Measurements from ENCODE around the gene GRAMD4.
A peak's percentile ranks its signal among the peaks of the same experiment; 100 is the strongest.

GRAMD4 gene

DNA sequence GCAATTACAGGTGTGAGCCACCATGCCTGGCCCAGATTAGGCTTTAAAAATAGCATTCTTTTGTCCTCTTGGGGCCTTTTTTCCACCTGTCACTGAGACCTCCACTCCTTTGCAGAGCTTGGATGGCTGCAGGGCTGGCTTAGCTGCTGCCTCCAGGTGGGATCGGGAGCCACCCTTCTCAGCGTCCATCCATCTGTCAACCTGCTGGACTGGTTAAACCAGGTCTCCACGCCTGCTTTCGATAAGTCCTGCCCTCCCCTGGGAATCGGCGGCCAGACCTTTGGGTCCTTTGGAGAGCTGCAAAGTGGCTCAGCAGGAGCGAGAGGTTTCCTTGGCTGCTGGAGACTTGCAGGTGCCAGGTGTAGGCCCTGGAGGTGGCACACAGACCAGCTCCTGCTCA lies 23.4 kb upstream of the GRAMD4 start:
- DNase-seq (ENCODE audit: low read depth) = no peak

DNA sequence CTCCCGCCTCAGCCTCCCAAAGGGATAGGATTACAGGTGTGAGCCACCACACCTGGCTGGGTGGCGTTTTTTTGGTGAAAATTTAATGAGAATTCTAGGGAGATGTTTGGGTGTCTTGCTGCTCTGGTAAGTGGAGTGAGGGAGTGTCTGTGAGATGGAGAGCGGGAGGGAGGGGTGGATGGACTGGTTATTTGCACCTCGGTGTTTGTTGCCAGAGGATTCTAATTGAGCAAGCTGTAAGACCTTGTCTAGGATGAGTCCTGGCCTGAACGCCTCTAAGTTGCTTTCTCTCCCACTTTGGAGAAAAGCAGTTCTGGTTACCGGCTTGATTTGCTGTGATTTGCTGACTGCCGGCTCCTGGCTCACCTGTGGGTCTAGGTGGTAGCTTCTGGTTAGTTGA lies 22.0 kb upstream of the GRAMD4 start:
- no peak for DNase-seq (ENCODE audit: low read depth)

DNA sequence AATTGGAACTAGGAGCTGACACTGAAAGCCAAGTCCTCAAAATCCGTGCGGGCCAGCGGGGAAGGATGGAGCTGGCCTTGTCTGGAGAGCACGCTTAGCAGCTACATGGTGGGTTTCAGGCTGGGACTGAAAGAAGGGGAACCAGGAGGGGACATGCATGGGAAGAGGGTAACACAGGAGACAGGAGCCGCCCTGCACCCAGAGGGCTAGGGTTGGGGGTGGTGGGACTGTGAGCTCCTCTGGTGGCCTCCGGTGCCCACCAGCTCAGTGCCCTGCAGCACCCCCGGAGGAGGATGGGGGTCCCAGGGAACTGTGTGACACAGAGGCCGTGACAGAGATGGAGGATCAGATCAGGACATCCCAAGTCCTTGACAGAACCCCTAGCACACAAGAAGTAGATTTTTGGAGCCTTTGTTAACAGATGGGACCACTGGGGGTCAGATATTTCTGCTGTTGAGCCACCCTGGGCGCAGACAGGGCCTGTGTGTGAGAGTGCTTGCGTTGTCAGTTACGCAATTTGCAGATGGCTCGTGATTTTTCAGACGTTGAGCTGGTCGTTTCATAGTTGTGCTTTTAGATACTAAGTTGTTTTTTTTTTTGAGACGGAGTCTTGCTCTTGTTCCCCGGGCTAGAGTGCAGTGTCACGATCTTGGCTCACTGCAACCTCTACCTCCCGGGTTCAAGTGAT lies 21.3 kb upstream of the GRAMD4 start:
- DNase-seq (ENCODE audit: low read depth) = no peak

DNA sequence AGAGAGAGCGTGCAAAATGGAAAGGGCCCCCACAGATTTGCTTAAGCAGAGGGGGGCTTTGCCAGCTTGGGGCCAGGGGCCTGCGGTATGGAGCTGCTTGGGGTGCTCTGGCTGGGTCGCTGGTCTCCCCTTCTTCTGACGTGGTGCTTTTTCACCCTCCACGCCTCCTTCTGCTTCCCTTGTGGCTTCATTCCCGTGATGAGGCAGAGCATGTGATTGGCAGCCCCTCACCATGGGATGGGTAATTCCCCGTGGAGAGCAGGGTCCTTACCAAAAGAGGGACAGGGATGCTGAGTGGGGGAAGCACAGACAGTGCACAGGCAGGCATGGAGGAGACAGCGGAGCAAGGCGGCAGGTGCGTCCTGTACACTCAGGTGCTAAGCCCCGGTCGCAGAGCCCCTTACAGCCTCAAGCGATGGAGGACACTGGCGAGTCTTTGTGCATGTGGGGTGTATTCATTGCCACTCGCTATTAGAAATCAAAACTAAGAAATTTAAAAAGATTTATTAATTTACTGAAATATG lies 19.9 kb upstream of the GRAMD4 start:
- no peak for DNase-seq (ENCODE audit: low read depth)

DNA sequence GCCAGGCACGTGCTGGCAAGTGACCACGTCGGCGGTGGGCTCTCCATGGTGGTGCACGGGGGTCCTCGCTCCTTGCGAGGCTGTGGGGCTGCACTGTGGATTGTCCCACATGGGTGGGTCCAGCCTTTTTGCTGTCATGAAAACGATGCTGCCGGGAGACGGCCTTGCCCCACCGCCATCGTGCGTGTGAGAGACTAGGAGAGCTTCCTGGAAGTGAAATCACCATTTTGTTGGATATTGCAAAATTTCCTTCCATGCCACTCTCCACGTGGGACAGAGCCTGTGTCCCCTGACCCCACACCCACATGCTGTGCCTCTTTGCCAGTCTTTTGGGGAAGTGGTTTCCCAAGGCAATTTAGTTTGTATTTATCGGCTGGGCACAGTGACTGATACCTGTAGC lies 18.2 kb upstream of the GRAMD4 start:
- DNase-seq (ENCODE audit: low read depth) = no peak

DNA sequence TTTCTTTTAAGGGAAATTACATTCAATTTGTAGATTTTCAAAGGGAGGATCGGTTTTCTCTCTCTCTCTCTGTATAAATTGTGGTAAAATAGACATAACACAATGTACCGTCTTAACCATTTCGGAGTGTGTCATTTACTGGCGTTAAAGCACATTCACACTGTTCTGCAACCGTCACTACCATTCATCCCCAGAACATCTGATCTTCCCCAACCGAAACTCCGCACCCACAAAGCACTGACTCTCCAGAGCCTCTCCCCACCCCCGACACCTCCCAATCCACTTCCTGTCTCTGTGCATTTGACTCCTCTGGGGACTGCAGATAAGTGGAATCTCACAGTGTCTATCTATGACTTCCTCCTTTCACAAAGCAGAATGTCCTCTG lies 15.9 kb upstream of the GRAMD4 start:
- DNase-seq (ENCODE audit: low read depth) = peak; percentile 60

DNA sequence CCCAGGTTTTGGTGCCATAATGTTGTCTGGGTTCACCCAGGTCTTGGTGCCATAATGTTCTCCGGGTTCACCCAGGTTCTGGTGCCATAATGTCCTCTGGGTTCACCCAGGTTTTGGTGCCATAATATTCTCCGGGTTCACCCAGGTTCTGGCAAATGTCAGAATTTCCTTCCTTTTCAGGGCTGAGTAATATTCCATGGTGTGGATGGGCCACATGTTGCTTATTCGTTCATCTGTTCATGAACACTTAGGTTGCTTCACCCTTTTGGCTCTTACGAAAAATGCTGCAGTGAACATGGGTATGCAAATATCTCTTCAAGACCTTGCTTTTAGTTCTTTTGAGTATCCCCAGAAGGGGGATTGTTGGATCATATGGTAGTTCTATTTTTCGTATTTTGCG lies 15.1 kb upstream of the GRAMD4 start:
- DNase-seq (ENCODE audit: low read depth) = no peak

DNA sequence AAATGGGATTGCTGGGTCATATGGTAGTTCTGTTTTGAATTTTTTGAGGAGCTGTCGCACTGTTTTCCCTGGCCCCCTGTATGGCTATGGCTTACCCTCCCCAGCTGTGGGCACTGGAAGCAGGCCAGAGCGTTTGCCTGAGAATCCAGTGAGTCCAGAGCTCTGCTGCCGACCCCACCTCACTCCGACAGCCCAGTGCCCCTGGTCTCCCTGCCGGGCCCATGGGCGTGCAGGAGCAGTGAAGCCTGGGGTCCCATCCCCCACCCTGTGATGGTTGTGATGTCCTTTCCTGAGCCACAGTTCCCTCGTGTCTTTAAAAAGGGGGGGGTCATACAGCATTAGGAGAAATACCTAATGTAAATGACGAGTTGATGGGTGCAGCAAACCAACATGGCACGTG lies 13.3 kb upstream of the GRAMD4 start:
- no peak for DNase-seq (ENCODE audit: low read depth)

DNA sequence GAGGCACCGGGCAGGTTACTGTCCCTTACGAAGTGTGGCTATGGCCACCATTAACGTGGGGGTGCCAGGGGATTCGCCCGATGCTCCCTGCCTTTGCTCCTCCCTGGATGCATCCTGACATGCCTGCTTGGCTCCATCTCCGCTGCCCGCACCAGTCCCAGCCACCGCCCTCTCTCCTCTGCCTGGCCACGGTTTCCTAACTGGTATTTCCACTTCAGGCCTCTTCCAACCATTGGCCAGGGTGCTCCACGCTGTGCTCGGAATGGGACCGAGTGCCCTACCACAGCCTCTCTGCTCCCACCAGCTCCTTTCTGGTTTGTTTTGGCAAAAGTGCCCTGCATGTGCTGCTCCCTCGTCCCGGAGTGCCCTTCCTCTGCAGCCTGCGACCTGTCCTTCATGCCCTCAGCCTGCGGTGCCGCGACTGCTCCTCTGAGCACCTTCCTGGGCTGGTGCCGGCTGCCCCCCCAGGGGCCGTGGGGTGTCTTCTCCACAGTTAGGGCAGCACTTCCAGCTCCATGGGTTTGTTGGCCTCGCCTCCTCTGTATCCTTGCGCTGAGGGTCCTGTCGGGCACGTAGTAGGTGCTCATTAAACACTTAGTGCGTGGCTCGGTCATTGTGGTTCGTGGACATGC lies 12.6 kb upstream of the GRAMD4 start:
- DNase-seq (ENCODE audit: low read depth) = no peak

DNA sequence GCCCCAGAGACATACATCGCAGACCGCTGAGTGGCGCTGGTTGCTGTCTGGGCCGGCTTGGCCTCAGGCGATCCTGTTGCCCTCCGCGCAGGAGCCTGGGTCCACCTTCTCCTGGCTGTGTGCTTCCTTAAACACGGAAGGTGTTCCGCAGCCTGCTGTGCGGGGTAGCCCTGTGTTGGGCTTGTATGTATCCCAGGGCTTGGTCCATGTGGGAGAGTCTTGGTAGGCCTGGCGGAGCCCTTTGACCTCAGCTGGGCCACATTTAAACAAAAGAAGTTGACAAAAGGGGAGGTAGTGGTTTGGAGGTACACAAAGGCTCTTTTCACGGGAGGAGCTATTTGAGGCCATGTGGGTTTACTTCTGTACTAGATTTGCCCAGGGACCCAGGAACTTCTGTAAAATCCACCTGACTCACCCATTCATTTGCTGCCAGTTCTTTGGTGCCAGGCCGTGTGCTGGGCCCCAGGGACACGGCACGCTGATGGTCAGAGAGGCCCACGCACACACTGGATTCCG lies 11.0 kb upstream of the GRAMD4 start:
- DNase-seq (ENCODE audit: low read depth) = no peak

DNA sequence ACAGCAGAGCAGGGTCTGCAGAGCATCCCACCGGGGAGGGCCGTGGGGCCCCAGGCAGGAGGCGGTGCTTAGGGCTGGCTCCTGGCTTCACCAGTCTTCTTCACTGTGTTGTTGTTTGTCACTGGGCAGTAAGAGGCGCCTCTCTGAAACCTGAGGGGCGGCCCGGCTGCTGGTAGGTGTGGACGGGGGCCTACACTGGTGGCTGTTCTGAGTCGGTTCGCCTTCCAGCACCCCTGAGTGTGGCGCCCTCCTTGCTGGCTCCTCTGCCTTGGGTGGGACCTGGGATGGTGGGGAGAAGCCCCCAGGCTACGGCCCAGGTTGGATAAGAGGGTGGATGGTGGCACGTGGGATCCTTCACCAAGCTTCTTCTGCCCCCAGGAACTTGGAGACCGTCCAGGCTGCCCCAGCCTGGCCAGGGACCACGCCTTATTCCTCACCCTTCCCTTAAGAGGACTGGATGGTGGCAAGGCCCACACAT lies 10.4 kb upstream of the GRAMD4 start:
- no peak for DNase-seq (ENCODE audit: low read depth)

DNA sequence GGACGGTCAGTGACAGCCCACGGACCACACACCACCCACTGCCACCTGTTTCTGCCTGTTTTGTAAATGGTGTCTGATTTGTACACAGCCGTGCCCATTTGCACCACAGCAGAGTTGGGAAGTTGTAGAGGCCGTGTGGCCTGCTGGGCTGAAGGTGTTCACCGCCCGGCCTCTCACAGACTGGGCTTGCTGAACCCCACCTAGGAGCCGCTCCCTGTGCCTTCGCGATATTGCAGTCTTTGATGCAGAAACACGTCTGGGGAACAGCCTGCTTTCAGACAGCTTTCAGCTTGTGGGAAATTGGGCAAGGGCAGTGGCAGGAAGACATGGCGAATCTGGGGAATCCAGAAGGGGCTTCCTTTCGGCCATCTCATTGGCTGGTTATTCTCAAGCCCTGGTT lies 9.8 kb upstream of the GRAMD4 start:
- no peak for DNase-seq (ENCODE audit: low read depth)

DNA sequence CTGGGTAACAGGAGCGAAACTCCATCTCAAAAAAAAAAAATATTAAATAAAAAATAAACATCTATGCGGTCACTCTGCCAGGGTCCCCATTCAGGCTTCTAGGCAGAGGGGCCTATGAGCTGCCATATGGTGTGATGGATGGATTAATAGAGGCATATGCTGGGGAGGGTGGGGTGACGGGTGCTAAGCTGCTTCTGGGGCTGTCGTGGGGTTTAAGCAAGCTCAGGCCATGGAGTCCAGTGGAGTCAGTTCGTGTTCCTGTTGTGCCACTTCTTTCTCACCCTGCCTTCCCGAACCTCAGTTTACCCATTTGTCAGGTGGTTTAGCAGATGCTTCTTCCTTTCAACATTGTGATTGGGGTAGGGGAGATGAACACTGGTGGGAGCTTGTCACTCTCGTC lies 9.0 kb upstream of the GRAMD4 start:
- no peak for DNase-seq (ENCODE audit: low read depth)

DNA sequence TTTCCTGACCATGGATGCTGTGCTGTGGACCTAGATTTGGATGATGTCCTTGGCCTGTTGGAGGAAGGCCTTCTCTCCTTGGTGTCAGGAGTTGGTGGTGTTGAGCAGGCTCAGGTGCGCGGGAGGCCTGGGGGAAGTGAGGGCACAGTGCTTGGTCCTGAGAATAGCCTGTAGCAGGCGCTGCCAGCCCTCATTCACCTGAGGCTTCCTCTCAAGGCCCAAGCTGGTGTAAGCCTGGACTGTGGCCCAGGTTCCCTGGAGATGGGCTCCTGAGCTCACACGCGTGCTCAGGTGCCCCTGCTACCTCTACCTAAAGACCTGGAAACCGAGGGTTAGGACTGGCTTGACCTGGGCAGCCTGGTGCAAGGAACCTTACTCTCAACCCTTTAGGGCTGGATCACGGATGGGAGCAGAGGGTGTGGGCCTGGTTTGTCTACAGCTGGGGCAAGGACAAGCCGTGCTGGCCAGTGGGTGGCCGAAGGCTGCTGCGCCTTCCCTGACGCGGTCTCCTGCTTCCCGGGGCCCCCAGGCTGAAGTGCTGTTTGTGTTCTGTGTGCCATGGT lies 7.8 kb upstream of the GRAMD4 start:
- no peak for DNase-seq (ENCODE audit: low read depth)

DNA sequence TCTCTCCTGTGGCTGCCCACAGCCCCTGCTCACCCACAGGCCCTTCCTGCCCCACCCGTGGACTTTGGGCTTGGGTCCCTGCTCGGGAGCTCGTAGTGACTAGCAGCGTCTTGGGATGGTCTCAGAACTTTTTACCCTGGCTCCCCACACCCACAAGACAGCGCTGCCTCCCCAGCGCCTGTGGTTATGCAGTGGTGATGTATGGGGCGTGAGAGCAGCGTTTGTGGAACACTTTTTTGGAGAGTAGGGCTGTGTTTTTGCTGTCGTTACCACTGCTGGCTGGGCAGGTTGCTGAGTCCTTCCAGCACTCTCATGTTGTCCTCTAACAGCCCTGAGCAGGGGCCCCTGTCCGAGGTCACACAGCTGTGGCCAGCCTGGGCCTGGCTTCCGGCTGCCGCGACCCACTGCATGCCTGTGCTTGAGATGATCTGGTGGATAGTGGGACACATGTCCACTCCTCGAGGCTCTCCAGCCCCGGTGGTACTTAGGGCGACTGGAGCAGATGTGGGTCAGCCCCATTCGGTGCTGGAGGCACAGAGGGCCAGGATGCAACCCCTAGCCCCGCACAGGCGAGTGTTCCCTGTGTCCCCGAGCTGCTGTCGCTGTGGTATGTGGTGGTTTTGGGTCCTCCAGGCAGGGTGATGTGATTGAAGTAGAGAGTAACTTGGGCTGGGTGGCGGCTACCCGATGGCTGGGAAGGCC lies 7.1 kb upstream of the GRAMD4 start:
- no peak for DNase-seq (ENCODE audit: low read depth)

DNA sequence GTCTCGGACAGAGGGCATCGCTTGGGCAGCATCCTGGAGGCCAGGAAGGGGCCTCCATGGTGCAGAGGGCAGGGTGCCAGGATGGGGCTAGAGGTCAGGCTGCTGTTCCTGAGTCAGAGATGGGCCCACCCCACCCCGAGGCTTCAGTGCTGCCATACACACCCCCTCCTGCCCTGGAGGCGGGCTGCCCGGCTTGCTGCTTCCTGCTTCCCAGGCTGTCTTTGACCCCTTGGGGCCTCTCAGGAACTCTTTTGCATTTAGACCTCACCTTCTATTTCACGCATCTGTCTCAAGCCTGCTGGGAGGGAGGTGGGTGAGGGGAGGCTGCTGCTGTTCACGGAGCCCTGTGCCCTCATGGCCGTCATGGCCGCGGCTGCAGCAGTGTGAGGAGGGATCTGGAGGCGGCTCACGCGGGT lies 6.6 kb upstream of the GRAMD4 start:
- peak; percentile 28 for DNase-seq (ENCODE audit: low read depth)

DNA sequence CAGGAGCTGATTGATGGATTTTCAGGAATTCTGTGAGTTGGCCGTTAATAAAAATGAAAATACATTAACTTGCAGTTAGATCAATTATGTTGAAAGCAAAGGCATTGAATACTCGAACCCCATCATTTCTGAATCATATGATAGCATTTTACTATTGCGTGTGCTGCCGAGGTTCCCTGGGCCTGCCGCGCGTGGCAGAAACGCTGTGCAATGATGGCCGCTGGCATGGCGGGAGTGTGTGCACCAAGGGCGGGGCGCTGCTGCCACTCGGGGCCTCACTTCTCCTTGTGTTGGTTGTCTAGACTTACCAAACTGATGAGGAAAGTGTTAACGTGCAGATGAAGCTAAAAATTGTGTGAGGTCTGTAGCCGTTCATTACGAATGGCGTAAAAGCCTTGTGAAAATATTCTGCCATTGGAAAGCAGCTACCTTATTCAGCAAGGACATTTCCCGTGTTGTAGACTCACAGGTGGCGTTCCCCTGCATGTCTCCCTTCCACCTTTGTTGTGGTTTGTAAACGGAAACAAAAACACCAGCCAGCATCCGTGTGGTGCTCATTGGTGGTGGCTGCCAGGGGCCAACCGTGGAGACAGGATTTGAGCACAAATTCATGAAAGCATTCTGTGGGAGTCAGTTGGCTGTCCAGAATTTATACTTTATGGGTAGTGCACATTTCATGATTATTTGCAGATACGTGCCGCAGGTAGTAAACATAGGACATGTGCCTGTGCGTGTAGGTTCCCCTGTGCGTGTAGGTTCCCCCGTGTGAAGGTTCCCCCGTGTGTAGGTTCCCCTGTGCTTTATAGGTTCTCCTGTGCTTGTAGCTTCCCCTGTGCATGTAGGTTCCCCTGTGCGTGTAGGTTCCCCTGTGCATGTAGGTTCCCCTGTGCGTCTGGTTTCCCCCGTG lies 5.9 kb upstream of the GRAMD4 start:
- DNase-seq (ENCODE audit: low read depth) = no peak

DNA sequence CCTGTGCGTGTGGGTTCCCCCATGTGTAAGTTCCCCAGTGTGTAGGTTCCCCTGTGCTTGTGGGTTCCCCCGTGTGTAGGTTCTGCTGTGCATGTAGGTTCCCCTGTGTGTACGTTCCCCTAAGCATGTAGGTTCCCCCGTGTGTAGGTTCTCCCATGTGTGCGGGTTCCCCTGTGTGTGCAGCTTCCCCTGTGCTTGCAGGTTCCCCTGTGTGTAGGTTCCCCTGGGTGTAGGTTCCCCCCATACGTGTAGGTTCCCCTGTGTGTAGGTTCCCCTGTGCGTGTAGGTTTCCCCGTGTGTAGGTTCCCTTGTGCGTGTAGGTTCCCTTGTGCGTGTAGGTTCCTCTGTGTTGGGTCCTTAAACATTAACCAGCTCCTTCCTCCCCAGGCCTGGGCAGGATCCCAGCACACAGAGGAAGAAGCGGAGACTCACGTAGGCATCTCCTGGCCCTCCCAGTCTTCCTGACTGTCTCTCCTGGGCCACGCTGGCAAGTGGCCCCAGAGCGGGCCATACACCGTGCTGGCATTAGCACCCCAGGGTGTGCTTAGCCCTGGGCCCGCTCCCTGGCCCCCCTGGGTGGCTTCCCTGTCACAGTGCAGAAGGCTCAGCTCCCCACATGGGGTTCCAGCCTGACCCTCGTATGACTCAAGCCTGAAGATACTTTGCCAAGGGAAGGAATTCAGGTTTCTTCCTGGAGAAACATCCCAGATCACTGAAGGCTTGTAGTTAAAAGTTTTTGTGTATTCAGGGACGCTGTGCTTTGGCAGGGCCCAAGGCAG lies 2.8 kb upstream of the GRAMD4 start:
- peak; percentile 30 for DNase-seq (ENCODE audit: low read depth)

DNA sequence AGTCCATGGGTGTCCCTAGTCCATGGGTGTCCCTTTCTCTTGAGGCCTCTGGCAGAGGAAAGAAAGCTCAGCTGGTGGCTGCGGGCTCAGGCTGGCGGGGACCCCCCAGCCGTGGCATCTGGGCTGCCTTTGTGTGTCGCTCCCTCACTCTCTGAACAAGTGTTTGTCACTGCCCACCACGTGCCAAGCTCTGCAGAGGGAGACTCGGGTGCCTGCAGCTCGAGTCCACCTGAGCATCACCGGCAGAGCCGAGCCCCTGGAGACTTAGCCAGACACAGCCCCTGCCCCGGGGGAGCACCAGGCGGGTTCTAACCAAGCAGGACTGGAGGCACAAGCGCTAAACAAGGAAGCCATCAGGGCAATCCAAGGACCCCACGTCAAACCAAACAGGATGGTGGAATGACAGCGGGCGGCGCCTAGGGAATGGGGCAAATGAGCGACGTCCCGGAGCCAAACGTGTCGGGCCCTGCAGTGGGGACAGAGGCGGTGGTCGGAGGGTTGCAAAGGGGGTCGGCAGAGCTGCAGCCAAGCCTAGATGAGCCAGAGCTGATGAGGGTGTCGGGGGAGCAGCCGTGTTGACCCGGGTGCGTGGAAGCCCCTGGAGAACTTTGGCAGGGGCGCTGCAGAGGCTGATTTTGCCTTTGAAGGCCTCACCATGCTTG lies 2.1 kb upstream of the GRAMD4 start:
- DNase-seq (ENCODE audit: low read depth) = no peak

DNA sequence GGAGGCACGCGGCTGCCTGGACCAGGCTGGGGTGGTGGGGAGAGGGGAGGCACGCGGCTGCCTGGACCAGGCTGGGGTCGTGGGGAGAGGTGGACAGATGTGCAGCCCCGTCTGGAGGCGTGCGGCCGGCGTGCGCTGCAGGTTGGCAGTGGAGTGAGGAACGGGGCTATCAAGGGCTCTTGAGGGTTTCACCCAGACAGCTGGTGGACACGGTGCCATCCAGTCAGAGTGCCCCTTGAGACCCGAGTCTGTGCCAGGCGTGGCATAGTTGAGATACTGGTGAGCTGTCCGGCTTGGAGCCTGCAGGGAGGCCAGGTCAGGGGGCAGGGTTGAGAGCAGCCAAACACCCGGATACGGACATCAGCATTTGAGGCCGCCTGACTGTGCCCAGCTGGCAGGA lies 1.5 kb upstream of the GRAMD4 start:
- no peak for DNase-seq (ENCODE audit: low read depth)
